ENCODE measurements around the gene KRT76.
"Not testable (repeated sequence)": the region's sequence is repeated elsewhere in the genome, so short reads cannot be mapped to it uniquely, and the experiment has no call there.

Gene KRT76

DNA sequence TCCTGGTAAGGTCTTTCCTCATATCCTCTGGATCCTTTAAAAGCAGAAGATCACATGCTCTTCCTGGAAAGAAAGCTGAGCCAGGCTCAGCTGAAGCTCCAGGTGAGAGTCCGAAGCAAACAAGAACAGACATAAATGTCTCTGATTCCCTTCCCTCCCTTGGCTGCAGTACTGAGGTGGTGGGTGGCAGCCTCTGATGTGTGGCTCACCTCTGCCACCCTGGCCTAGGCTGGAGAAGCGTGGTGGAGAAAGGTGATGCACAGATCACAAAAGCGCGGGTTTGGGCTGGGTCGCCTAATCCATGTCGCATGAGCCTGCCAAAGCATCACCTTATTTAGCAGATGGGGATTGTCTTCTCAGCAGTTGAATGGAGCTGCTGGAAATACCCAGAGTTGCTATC lies 2.8 kb upstream of the KRT76 start:
- DNase-seq, result no peak

DNA sequence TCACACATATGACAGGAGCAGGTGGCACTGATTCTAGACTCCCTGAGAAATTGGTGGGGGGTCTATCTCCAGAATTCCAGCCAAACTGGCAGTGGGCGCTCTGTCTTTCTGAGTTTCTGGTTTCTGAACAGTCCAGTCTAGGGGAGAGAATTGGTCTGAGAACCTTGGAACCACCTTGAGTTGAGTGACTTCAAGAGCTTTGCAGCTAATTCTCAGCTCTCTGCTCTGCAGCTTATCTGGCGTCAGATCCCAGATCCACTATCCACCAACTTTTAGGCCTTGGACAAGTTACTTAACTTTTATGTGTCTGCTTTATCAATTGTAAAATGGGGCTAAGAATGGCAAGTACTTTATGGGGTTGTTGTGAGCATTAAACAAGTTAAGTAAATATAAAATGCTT lies 1.7 kb upstream of the KRT76 start:
- DNase-seq, result no peak

DNA sequence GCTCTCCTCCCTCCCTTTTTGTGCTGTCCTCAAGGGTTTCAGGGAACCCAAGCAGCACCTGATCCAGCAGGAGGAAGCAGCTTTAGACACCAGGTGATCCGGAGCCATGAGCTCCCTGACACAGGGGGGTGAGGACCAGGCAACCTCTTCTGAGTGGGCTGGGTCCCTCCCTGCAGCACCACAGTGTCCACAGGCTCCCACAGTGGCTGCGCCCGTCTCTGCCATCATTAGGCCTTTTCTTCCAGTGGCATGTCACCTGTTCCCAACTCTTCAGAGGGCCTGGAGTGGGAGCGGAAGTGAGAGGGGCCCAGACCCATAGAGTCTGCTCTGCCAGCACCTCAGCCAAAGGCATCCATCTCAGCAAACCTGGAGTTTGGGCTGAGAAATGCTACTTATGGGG lies 421 bp upstream of the KRT76 start:
- DNase-seq, result no peak

DNA sequence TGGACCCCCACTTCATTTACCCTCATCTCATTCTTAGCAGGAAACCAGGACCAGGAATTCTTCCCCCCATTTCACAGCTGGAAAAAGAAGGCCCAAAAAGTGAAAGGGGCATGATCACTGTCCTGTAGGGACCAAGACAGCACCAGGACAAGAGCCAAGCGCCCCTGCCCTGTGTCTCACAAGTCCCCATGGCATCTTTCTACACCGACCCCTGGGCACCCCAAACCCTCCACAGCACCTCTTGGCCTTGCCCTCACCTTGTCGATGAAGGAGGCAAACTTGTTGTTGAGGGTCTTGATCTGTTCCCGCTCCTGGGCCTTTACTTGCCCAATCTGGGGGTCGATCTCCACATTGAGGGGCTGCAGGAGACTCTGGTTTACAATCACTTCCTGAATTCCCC lies 710 bp downstream of the KRT76 start:
- DNase-seq, result no peak

DNA sequence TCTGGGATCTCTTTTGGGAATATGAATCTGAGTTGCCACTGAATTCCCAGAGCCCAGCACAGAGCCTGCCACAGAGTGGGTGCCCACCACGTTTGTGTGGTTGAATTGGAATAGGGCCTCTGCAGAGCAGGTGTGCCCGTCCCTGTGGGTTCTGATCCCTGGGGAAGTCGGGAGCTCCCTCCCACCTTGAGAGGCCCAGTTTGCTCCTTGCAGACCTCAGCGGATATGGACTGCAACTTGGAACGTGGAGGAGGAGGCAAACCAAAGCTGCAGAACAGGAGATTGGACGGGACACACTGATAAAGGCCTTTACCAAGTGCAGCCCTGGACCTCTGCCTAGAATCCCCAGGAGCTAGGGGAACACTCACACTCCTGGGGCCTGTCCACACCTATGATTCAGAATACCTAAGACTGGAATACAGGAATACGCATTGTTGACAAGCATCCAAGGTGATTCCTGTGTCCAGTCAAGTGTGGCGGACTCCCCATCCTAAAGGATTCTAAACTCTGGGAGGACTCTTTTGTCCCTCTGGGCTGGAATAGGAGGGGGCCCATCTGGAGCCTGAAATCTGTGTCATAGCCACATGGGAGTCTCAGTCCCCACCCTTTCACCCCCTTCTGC lies 2.4 kb downstream of the KRT76 start:
- no peak for DNase-seq

DNA sequence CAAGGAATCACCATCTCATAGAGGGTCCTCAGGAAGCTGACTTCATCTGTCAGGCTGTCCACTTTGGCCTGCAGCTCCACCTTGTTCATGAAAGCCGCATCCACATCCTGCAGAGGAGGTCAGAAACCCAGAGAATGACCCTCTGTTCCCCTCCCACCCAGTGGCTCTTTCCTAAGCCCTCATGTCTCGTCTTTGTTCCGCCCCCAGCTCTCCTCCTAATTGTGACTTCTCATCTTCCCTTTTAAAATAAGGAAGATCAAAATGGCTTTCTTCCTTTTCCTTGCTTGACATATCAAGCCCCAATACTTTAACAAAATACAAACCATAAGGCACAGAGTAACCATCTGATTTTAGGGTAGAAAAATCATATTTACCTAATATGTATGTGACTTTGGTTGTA lies 4.4 kb downstream of the KRT76 start:
- no peak for DNase-seq

DNA sequence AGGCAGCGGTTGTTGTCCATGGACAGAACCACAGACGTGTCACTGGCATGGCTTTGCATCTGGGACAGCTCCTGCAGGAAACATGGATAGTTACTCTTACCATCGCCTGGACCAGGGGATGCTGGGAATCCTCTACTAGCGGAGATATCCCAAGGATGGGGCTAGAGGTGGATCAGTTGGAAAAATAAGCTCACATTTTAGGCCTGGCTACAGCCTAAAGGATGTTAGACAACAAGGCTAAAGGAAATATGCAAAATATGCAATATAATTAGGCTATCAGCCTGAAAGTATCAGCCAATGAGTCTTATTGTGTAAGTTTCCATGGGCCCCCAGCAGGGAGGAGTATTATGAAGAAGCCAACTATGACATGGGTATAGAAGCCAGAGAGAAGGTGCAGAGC lies 5.0 kb downstream of the KRT76 start:
- no peak for DNase-seq

DNA sequence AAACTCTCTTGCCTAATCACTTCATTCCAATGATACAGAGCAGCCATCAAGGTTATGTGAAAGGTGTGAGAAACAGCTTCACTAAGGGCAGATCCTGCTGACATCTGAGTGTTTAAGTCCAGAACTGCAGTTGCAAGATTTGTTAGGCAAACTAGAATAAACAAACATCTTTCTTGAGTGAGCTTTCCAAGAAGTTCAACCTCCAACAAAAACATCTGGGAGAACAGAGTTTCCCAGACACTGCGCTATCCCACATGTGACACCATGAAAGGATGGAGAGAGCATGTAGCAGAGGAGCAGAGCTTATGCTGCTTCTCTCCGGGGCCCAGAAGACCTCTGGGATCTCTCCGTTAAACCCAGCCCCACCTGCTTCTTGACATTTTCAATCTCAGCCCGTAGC lies 5.6 kb downstream of the KRT76 start:
- no peak for DNase-seq

DNA sequence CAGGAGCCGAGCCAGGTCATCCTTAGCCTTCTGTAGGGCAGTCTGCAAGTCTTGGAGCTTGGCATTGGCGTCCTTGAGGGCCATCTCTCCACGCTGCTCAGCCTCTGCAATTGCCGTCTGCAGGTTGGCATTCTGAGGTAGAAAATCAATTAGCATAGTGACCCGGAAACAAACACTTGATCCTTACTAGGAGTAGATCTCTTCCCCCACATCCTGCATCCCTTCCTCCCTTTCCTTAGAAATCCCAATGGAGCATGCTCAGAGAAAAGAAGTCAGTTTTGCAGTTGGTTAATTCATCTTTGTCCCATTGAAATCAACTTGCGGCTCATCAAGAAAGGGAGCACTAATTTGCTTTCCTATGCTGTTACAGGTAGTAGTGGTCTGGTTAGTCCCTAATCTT lies 6.1 kb downstream of the KRT76 start:
- DNase-seq, result no peak

DNA sequence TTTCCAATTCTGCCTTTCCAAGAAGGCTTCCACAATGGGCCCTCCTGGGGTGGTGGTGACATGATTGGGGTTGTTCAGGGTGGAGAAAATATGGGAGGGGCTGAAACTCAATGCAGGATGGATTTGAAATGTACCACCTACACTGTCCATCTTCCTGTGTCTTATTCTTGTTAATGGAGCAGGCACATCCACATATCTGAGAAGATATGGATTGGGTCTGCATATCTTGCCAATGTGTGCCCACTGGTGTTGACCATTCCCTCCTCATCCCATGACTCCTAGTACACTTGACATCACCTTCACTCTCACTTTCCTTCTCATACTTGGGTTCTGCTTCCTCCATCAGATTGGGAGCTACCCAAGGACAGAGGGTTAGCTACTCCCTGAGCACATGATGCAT lies 7.2 kb downstream of the KRT76 start:
- no peak for DNase-seq

DNA sequence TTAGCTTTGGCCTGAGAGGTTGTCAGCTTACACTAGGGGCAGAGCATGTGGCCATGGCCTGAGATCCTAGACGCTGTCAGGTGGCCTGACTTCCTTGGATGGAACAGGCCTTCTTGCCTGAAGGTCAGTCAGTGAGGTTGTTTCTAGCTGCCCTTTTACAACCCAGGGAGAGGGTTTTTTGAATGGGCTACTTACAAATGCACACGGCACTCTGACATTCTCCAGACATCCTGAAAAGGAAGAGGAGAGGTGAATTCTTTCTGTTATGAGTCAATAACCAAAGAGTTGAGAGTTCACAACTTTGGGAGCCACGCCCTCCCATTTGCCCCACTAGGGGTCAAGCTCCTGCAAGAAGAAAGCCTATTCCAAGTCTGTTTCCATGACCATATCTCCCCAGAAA lies 7.8 kb downstream of the KRT76 start:
- no peak for DNase-seq

DNA sequence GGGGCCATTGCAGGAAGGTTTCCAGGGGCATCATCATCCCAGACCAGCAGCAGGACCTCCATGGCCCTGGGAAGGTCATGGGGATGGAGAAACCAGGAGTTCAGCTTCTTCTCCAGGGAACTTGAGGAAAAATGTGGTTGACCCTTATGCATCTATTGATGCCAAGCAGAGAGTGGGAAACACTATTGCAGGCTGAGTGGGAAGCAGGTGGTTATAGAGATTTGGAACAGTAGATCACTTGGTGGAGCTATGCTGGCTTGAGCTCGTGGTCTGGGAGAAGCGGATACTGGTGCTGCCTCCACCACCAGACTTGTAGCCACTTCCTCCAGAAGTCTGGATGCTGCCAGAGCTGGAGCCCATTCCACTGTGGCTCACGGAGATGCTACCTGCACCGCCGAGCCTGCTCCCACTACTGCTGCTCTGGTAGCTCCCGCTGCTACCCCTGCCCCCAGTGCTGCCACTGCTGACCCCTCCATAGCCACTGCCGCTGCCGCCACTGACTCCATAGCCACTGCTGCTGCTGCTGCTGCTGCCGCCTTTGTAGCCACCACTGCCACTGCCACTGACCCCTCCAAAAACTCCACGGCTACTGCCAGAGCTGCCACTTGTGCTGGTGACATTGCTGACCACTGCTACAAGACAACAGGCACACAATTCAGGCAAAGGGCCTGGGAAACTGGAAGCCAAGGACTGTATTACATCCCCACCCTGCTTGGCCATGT lies 8.5 kb downstream of the KRT76 start:
- DNase-seq, result no peak

DNA sequence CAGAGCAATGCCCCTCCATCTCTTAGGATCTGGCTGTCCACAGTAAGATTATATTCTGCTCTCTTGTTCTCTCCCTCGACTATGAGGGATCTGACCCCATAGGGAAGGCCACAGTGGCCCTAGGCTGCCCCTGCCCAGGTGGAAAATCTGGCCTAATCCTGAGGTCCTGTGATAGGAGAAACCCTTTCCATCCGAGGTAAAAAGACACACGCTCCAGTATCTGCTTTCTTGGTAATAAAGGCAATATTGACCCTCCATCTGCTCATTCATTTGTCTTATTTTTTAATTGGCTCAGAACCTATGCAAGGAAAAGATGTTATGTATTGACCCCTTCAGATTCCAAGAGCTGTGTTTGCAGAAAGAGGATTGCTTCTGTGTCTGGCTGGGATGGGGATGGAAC lies 9.7 kb downstream of the KRT76 start:
- no peak for DNase-seq

DNA sequence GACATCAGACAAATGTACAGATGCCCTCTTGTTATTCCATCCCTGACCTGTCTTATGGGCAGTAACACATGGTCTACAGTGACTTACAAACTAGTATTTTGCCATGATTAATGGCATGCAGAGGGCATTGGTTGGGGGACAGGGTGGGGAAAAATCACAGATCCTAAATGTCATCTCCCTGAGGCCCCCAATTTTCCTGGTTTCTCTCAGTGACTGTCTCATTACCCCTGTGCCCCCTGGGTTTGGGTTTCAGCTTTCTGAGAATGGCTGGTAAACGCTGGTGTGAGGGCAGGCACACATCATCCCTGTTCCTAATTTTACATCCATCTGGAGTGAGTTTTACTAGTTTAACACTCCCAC lies 10.1 kb downstream of the KRT76 start:
- DNase-seq, result no peak

DNA sequence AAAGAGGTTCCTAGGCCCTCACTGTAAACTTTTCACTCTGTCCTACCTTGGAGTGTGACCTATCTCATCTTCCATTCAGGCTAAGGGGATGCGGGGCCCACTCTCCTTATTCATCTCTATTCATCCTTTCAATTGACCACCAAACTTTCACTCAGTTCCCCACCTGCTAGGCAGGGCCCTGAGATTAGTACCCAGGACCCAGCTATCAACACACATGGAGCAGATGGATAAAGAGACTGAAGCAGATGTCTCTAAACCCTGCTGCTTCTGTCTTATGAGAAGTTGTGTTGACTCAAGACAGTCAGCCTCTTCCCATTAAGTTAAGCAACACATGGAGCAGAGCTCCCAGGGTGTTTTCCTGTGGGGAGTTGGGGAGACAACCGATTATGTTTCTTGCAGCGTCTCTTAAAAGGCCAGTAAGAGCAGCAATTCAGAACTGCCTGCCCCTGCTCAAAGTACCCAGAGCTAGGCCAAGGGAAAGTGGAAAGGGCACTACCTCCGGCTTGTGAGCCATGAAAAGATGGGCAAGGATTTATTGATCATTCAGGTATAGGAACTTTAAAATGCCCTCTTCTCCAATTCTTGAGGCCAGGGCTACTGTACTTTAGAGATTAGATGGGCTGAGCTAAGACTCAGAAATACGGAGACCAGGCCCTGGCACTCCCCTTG lies 10.7 kb downstream of the KRT76 start:
- no peak for DNase-seq

DNA sequence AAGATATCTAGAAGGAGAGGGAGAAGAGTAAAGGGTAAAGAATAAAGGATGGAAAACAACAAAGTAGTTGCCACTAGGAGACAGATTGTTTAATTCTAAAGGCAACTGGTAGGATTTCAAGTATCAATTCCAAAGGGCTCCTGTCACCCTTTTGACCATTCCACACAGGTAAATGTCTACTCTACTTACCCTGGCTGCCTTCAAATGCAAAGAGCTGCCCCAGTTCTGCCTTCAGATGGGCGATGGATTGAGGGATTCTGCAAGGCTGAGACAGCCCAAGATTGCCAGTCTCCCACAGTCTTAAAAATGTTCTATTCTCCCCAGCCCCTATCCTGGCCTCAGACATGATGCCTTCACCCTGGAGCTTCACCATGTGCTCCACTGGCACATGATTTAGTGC lies 11.4 kb downstream of the KRT76 start:
- DNase-seq, result no peak

DNA sequence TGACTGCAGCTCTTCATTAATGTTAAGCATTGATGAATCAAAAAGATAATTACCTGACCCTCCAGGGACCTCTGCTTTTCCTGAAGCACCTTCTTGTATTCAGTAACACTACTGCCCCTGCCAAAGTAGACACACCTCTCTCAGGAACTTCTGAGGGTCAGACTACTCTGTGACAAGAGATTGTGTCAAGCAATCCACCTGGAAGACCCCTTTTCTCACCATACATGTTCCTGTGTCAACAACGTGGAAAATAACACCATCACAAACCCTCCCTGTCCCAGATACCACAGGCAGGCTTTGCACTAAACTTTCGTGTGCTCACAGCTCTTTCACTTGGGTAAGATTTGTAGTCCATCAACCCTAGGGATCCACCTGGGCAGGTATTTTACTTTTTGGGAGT lies 13.2 kb downstream of the KRT76 start:
- no peak for DNase-seq

DNA sequence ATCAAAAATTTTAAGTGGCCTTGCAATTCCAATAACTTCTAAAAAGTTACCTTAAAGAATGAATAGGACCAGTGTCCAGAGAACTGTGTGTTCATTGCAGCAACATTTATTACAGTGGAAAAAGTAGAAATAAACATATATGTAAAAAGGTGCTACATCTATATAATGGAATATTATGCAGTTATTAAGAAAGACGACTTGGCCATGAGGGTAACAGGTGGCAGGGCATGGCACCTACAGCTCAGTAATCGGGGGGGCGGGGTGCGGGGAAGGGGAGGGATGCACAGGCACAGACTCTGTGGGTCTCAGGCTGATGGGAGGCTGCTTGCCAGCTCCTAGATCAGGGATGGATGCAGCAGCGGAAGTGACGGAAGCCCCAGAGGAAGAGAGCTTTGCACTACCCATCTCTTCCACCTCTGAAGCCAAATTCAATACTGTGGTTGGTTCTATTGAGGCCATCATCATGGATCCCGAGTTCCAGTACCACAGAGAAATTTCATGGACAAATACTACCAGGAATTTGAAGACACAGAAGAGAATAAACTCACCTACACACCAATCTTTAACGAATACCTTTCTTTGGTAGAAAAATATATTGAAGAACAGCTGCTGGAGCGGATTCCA lies 14.0 kb downstream of the KRT76 start:
- DNase-seq, result no peak

DNA sequence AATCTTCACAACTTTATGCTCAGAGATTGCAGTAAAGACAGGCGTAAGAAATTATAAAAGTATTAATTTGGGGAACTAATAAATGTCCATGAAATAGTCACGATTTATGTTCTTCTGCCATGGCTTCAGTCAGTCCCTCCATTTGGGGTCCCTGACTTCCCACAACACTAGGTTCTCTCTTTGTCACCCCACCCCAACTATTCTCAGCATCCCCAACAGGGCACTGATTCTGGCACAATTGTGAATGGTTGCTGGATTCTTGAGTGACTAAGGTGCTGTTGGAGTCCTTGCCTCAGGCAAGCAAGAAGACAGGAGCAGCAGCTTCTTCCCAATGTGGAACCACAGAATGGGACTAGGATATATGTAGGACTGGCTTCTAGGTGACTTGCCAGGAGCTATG lies 15.3 kb downstream of the KRT76 start:
- no peak for DNase-seq

DNA sequence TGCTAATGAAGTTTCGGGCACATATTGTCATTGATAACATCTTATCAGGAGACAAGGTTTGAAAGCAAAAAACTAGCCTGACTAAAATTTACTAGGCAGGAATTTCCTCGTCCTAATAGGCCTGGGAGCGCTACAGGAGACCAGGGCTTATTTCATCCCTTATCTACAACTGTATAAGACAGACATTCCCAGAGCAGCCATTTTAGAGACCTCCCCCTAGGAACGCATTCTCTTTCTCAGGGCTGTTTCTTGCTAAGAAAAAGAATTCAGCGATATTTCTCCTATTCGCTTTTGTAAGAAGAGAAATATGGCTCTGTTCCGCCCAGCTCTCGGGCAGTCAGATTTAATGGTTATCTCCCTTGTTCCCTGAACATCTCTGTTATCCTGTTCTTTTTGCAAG lies 15.9 kb downstream of the KRT76 start:
- not testable (repeated sequence) for DNase-seq

DNA sequence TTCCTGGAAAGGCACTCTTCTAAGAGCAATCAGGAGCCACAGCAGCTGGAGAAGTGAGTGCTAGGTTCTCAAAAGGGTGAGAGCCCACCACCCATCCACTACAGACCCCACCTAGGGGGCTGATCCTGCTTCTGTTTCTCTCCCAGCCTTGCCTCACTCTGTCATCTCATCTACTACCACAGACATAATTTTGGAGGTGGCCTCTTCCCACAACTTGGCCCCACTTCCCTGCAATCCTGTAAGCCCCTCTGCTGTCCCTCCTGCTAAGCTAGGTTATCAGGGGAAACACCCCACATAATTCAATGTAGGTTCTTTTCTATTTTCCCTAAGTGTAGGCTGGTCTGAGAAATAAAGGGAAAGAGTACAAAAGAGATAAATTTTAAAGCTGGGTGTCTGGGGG lies 16.5 kb downstream of the KRT76 start:
- no peak for DNase-seq

DNA sequence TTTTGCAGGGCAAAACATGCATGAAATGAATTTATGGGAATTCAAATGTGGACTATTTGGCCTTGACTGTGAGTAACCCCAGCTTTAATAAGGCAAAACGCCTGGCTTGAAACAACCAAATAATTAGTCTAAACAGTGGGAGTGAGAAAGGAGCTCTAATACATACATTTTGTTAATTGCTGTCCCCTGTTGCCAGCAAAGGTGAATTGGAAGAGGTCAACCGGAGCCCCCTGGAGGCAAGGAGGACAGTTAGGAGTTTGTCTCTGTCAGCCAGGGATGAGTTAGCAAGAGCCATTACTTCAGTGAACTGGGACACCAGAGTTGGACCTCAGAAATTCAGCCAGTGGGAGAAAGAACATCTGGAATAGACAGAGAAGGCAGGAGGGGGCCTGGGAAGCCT lies 17.4 kb downstream of the KRT76 start:
- DNase-seq, result peak; percentile 15

DNA sequence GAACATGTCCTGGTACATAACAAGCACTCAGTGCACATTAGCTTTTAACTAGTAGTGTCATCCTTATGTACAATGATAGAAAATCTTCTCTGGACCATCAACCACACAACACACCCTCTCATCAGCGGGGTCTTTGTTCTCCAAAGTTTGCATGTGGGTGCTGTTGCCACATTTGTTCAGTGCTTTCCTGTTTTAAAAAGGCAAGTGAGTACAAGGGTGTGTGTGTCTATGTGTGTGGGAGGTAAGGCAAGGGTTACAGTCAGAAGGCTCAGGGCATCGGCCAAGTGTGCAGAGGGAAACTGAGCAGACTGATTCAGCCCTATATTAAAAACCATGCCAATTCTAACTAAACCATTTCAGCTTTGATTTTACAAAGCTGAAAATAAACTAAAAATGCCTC lies 17.9 kb downstream of the KRT76 start:
- DNase-seq, result no peak

DNA sequence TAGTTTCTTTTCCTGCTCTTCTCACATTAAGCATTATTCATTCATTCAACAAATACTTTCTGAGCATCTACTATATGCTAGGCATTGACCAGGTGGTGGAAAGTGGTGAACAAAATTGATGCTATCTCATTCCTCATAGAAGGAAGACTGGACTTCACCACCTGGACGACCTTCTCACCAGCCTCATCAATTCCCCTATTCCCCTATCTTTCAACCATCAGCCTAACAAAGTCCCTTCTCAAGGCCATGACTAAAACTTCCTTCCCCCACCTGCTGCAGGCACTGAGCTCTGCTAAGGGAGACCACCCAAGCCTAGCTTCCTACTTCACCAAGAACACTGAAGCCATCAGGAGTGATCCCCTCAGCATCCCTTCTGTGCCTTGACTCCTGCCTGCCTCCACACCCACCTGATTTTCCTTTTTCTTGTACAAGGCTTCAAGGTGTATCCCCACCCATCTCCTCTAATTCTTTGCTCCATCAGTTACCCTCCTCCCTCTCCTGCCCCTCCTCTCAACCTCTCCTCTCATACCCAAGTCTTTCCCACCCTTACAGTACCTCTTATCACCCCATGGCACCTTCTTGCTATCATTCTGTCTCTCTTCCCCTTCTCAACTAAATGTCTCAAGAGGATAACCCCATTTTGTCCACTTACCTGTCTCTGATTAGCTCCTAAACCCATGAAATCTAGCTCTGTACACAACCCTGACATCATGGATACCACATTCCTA lies 19.5 kb downstream of the KRT76 start:
- no peak for DNase-seq

All from hematopoietic multipotent progenitor cell treated with erythropoietin and hydrocortisone succinate and interleukin-3 and kit ligand, for 6 days (in vitro differentiated cells).